C4-2B (cell line): Measurements from ENCODE around the gene ERLEC1.

ENCODE experiments used
- H3K27ac ChIP-seq: fragments of 450-650 bp; 2 replicates; pipeline ENCODE4 v1.5.1; 2017
- CTCF ChIP-seq: fragments of 450-650 bp; conservative IDR thresholded peaks from 2 replicates; pipeline ENCODE4 v1.5.1; 2017; ENCODE audit warnings: mild to moderate bottlenecking
- ZFX ChIP-seq: fragments of 450-650 bp; IDR thresholded peaks from 2 replicates; pipeline ENCODE4 v1.6.1; 2017

ERLEC1 gene

GRCh38 chr2:53856272-53856671, 69.4 kb downstream of the ERLEC1 start:
- no peak for TF ChIP-seq CTCF
- no peak for TF ChIP-seq ZFX

GRCh38 chr2:53859206-53860181, 72.7 kb downstream of the ERLEC1 start, which contains the start of gene GPR75:
GPR75 (minus strand) TSS chr2:53859967; CDS start chr2:53854756, 5,211 bp downstream.
- H3K27ac ChIP-seq = no peak within 1 kb of the TSS
- TF ChIP-seq ZFX = no peak
- TF ChIP-seq CTCF = no peak

More at GRCh38 chr2:53856272-53856671, 69.4 kb downstream of the ERLEC1 start:
- no peak overlapping the region for H3K27ac ChIP-seq

- no peak overlapping the region for H3K27ac ChIP-seq
These were observed 75.0 kb downstream of the ERLEC1 start for GRCh38 chr2:53861824-53862223.

GRCh38 chr2:53863538-53864227, 76.8 kb downstream of the ERLEC1 start:
- H3K27ac ChIP-seq = no peak overlapping the region
- TF ChIP-seq CTCF (no peak), ZFX (no peak)

More at GRCh38 chr2:53861824-53862223, 75.0 kb downstream of the ERLEC1 start:
- no peak for TF ChIP-seq ZFX

- no peak for TF ChIP-seq ZFX
- TF ChIP-seq CTCF = no peak
- H3K27ac ChIP-seq = no peak overlapping the region
These were observed 78.4 kb downstream of the ERLEC1 start for GRCh38 chr2:53865264-53865663.

GRCh38 chr2:53865962-53866361, 79.1 kb downstream of the ERLEC1 start:
- H3K27ac ChIP-seq = no peak overlapping the region
- TF ChIP-seq CTCF = no peak
- no peak for TF ChIP-seq ZFX

- no peak overlapping the region for H3K27ac ChIP-seq
- TF ChIP-seq CTCF (no peak), ZFX (no peak)
These were observed 80.3 kb downstream of the ERLEC1 start for GRCh38 chr2:53867169-53867568.
